Smooth muscle cell (in vitro differentiated cells): ENCODE measurements around the gene ZNF785. TPM values are rescaled to one million over a fixed set of nuclear protein-coding genes. Genes with fewer than 3 reads are reported as not detected.

Source experiments
- DNase-seq: peaks from one replicate; lab custom pipeline; 2025; ENCODE audit not compliant: unreplicated experiment; lab: John Stamatoyannopoulos, UW
- H2AFZ ChIP-seq: fragments of 200-600 bp; sonication (generic); 2 replicates; pipeline ENCODE4 v1.6.0; 2016; ENCODE audit warnings: antibody characterized with exemption, low read depth, mild to moderate bottlenecking
- H3F3A ChIP-seq: fragments of 200-600 bp; sonication (generic); 2 replicates; pipeline ENCODE4 v1.6.0; 2017; ENCODE audit warnings: antibody characterized with exemption, low read depth
- H3K27ac ChIP-seq: fragments of 200-600 bp; sonication (generic); 2 replicates; pipeline ENCODE4 v1.5.1; 2016; ENCODE audit warnings: low read depth, mild to moderate bottlenecking
- H3K27me3 ChIP-seq: fragments of 200-600 bp; sonication (generic); 2 replicates; pipeline ENCODE4 v1.6.1; 2016; ENCODE audit warnings: low read depth, mild to moderate bottlenecking
- H3K36me3 ChIP-seq: fragments of 200-600 bp; sonication (generic); 2 replicates; pipeline ENCODE4 v1.5.1; 2016; ENCODE audit warnings: low read depth
- H3K4me1 ChIP-seq: fragments of 200-600 bp; sonication (generic); 2 replicates; pipeline ENCODE4 v1.5.1; 2016; ENCODE audit warnings: low read depth
- H3K4me2 ChIP-seq: fragments of 200-600 bp; sonication (generic); 2 replicates; pipeline ENCODE4 v1.6.0; 2016; ENCODE audit warnings: mild to moderate bottlenecking
- H3K4me3 ChIP-seq: fragments of 200-600 bp; sonication (generic); 2 replicates; pipeline ENCODE4 v1.5.1; 2016; ENCODE audit warnings: mild to moderate bottlenecking
- H3K79me2 ChIP-seq: fragments of 200-600 bp; sonication (generic); 2 replicates; pipeline ENCODE4 v1.6.0; 2016; ENCODE audit warnings: low read depth, mild to moderate bottlenecking
- H3K9ac ChIP-seq: fragments of 200-600 bp; sonication (generic); 2 replicates; pipeline ENCODE4 v1.6.0; 2016; ENCODE audit warnings: low read depth
- H3K9me3 ChIP-seq: fragments of 200-600 bp; sonication (generic); replicated peaks from 2 replicates; pipeline ENCODE4 v1.5.1; 2016; ENCODE audit warnings: low read depth
- H4K20me1 ChIP-seq: fragments of 200-600 bp; sonication (generic); 2 replicates; pipeline ENCODE4 v1.6.0; 2016; ENCODE audit warnings: low read depth
- CTCF ChIP-seq: fragments of 200-600 bp; sonication (generic); IDR thresholded peaks from 2 replicates; pipeline ENCODE4 v1.5.1; 2017; ENCODE audit warnings: borderline replicate concordance, mild to moderate bottlenecking, antibody characterized with exemption; ENCODE audit not compliant: insufficient read depth, poor library complexity, severe bottlenecking
- WGBS: methylation state at CpG from one replicate; pipeline ENCODE4 v1.1.7; 2016; ENCODE audit warnings: low lambda C conversion rate; 5-methylcytosine and 5-hydroxymethylcytosine counted together
- polyA plus RNA-seq: library from polyadenylated mRNA; unstranded; fragments of >200 nt; fragmentation: Nextera tagmentation; extraction: Ambion mirVana; gene quantifications from 2 replicates; pipeline ENCODE4 v1.2.1, GENCODE V29; 2016
- total RNA-seq: library from RNA; depleted of rRNA; stranded (reverse); fragments of >200 nt; gene quantifications from 2 replicates; pipeline ENCODE4 v1.2.3, GENCODE V29; 2014

The ZNF785 gene
- total and polyA plus RNA-seq, 2 experiments from 2014 or later = 6.8 to 12.9 TPM

- no peaks in the 10 kb centered on the region for H3K27me3 ChIP-seq
- H2AFZ ChIP-seq = no peak overlapping the region
- peaks cover 5% of the 10 kb centered on the region for H3K79me2 ChIP-seq
- no peaks in the 10 kb centered on the region for H3K36me3 ChIP-seq
- H3K9ac ChIP-seq = no peak overlapping the region
- no peak for DNase-seq
- peaks cover 9% of the 10 kb centered on the region for H3F3A ChIP-seq
- H3K4me2 ChIP-seq = no peak overlapping the region
- no peak overlapping the region for H3K4me3 ChIP-seq
- 83% methylated on average over 4 of the region's 4 CpGs for whole genome bisulfite sequencing
- H4K20me1 ChIP-seq = no peaks in the 10 kb centered on the region
- H3K9me3 ChIP-seq = no peaks in the 10 kb centered on the region
- no peaks in the 10 kb centered on the region for H3K4me1 ChIP-seq
- no peak for TF ChIP-seq CTCF
- peak overlapping the region; percentile 19 for H3K27ac ChIP-seq
Measured at GRCh38 chr16:30602616-30603277, 17.2 kb upstream of the ZNF785 start.

GRCh38 chr16:30601966-30602365 lies 16.5 kb upstream of the ZNF785 start:
- H3K4me2 ChIP-seq = no peak overlapping the region
- H3K79me2 ChIP-seq = no peaks in the 10 kb centered on the region
- H4K20me1 ChIP-seq = no peaks in the 10 kb centered on the region
- no peaks in the 10 kb centered on the region for H3K27me3 ChIP-seq
- no peak overlapping the region for H2AFZ ChIP-seq
- H3K27ac ChIP-seq = no peak overlapping the region
- 94% methylated on average over 4 of the region's 4 CpGs for WGBS
- H3F3A ChIP-seq = peaks cover 9% of the 10 kb centered on the region
- no peak for DNase-seq
- TF ChIP-seq CTCF = no peak
- H3K36me3 ChIP-seq = no peaks in the 10 kb centered on the region
- no peaks in the 10 kb centered on the region for H3K9me3 ChIP-seq
- no peak overlapping the region for H3K9ac ChIP-seq
- no peak overlapping the region for H3K4me3 ChIP-seq
- H3K4me1 ChIP-seq = no peaks in the 10 kb centered on the region

GRCh38 chr16:30600929-30601328 lies 15.4 kb upstream of the ZNF785 start:
- Histone ChIP-seq H3K9ac (no peak overlapping the region), H3K4me1 (no peaks in the 10 kb centered on the region), H3K79me2 (no peaks in the 10 kb centered on the region), H2AFZ (no peak overlapping the region), H3K27me3 (no peaks in the 10 kb centered on the region), H4K20me1 (no peaks in the 10 kb centered on the region), H3K27ac (no peak overlapping the region), H3K36me3 (no peaks in the 10 kb centered on the region), H3K9me3 (no peaks in the 10 kb centered on the region), H3K4me3 (no peak overlapping the region), H3K4me2 (no peak overlapping the region), H3F3A (peaks cover 9% of the 10 kb centered on the region)
- no peak for DNase-seq
- 97% methylated on average over 2 of the region's 2 CpGs for WGBS
- no peak for TF ChIP-seq CTCF

- Histone ChIP-seq H3K79me2 (no peaks in the 10 kb centered on the region), H4K20me1 (no peaks in the 10 kb centered on the region), H3F3A (peaks cover 9% of the 10 kb centered on the region), H3K4me3 (no peak overlapping the region), H2AFZ (no peak overlapping the region), H3K4me1 (no peaks in the 10 kb centered on the region), H3K4me2 (no peak overlapping the region), H3K27me3 (no peaks in the 10 kb centered on the region), H3K9ac (no peak overlapping the region), H3K27ac (no peak overlapping the region), H3K9me3 (no peaks in the 10 kb centered on the region), H3K36me3 (no peaks in the 10 kb centered on the region)
- no peak for DNase-seq
- WGBS = 91% methylated on average over 3 of the region's 3 CpGs
- no peak for TF ChIP-seq CTCF
Measured at GRCh38 chr16:30600215-30600614, 14.7 kb upstream of the ZNF785 start.
